Common myeloid progenitor, CD34-positive (primary cell): ENCODE data around the gene RFPL3.

Source experiments
- CTCF ChIA-PET: fragments of 350-600 bp; sonication (Branson Sonifier 250); formaldehyde crosslinking; loops from one replicate; lab custom pipeline; 2021; ENCODE audit warnings: antibody characterized with exemption; lab: Charles Lee
- POLR2A ChIA-PET: fragments of 350-600 bp; sonication (Branson Sonifier 250); formaldehyde crosslinking; loops from one replicate; lab custom pipeline; 2021; ENCODE audit warnings: antibody characterized with exemption; lab: Charles Lee
- DNase-seq, 3 donors: peaks; one replicate each; pipeline versions ENCODE4 v3.0.0 to v3.0.0-alpha.2; 2013
- H3K27ac ChIP-seq, 2 experiments: 1 replicate in 1 of 2; 2 replicates in 1 of 2; pipeline ENCODE4 v1.7.0; 2013; ENCODE audit warnings: inconsistent platforms in 2 of 2, low read length in 2 of 2, mild to moderate bottlenecking in 2 of 2, low read depth in 1 of 2, moderate library complexity in 1 of 2; ENCODE audit not compliant: severe bottlenecking in 2 of 2, insufficient read depth in 1 of 2, poor library complexity in 1 of 2
- H3K27me3 ChIP-seq, 5 experiments: replicated peaks in 2 of 5; 1 replicate in 3 of 5; 2 replicates in 2 of 5; pipeline versions ENCODE4 v1.6.1 to v1.7.0; 2013; ENCODE audit warnings: low read length in 4 of 5, mild to moderate bottlenecking in 2 of 5, moderate library complexity in 2 of 5, inconsistent platforms in 1 of 5; ENCODE audit not compliant: insufficient read depth in 5 of 5, control insufficient read depth in 4 of 5
- H3K36me3 ChIP-seq, 4 experiments: 1 replicate in 2 of 4; 2 replicates in 2 of 4; pipeline versions ENCODE4 v1.6.1 to v1.7.0; 2013; ENCODE audit warnings: low read length in 3 of 4, control low read depth in 1 of 4, mild to moderate bottlenecking in 1 of 4; ENCODE audit not compliant: control insufficient read depth in 4 of 4, insufficient read depth in 4 of 4
- H3K4me1 ChIP-seq, 4 experiments: 1 replicate in 3 of 4; 2 replicates in 1 of 4; pipeline versions ENCODE4 v1.6.1 to v1.7.1; 2013; ENCODE audit warnings: low read length in 3 of 4, mild to moderate bottlenecking in 3 of 4, control low read depth in 1 of 4, inconsistent platforms in 1 of 4, moderate library complexity in 1 of 4; ENCODE audit not compliant: control insufficient read depth in 4 of 4, insufficient read depth in 4 of 4; ENCODE audit errors: control extremely low read depth in 1 of 4
- H3K4me3 ChIP-seq, 7 experiments: 1 replicate in 4 of 7; 2 replicates in 3 of 7; pipeline versions ENCODE4 v1.5.1 to v1.7.0; 2013; ENCODE audit warnings: mild to moderate bottlenecking in 7 of 7, low read length in 6 of 7, moderate library complexity in 6 of 7, inconsistent platforms in 2 of 7, low read depth in 2 of 7, control low read depth in 1 of 7; ENCODE audit not compliant: insufficient read depth in 4 of 7, control insufficient read depth in 1 of 7; ENCODE audit errors: extremely low read depth in 1 of 7
- H3K9me3 ChIP-seq, 5 experiments: 1 replicate in 4 of 5; 2 replicates in 1 of 5; pipeline versions ENCODE4 v1.6.1 to v1.7.1; 2013; ENCODE audit warnings: low read length in 4 of 5, mild to moderate bottlenecking in 2 of 5, inconsistent platforms in 1 of 5, low read depth in 1 of 5, moderate library complexity in 1 of 5; ENCODE audit not compliant: control insufficient read depth in 4 of 5, insufficient read depth in 2 of 5; ENCODE audit errors: control extremely low read depth in 1 of 5
- whole genome bisulfite sequencing: methylation state at CpG from one replicate; pipeline ENCODE4 v1.1.5; 2013; ENCODE audit not compliant: insufficient coverage; 5-methylcytosine and 5-hydroxymethylcytosine counted together

The RFPL3 gene

GRCh38 chr22:32409977-32410376, 52.3 kb downstream of the RFPL3 start:
- no peak for DNase-seq
- POLR2A ChIA-PET, result interaction anchor here (0.6 kb wide), 1 partner anchor 1443 kb away, joined by 3 read pairs; no protein-coding TSS in a partner anchor
- Histone ChIP-seq H3K9me3 (no peaks in the 10 kb centered on the region), H3K27me3 (no peaks in the 10 kb centered on the region), H3K27ac (peak overlapping the region in 1 of 2 experiments; percentile 8), H3K4me3 (no peak overlapping the region), H3K4me1 (peaks cover 11 to 25% (median 16%) of the 10 kb centered on the region in 4 experiments), H3K36me3 (peaks cover 7 to 36% (median 27%) of the 10 kb centered on the region in 4 experiments)
- WGBS, result 100% methylated on average over 5 of the region's 9 CpGs
- CTCF ChIA-PET, result interaction anchor here (0.8 to 1.8 kb wide), 3 partner anchors 11 to 63 kb away, joined by 4 to 13 read pairs (median 5); no protein-coding TSS in a partner anchor

GRCh38 chr22:32410459-32410858, 52.8 kb downstream of the RFPL3 start:
- WGBS, result 100% methylated on average over 2 of the region's 4 CpGs
- H3K4me1 ChIP-seq, result peaks cover 11 to 25% (median 16%) of the 10 kb centered on the region in 4 experiments
- peak overlapping the region in 1 of 2 experiments; percentile 87 for H3K27ac ChIP-seq
- no peaks in the 10 kb centered on the region for H3K9me3 ChIP-seq
- H3K36me3 ChIP-seq, result peaks cover 7 to 32% (median 23%) of the 10 kb centered on the region in 4 experiments
- DNase-seq, result peak in 2 of 3 donors; percentile 4 to 8
- POLR2A ChIA-PET, result no interaction called here
- CTCF ChIA-PET, result interaction anchor here (1.6 kb wide), 1 partner anchor 63 kb away, joined by 5 read pairs; no protein-coding TSS in a partner anchor
- H3K27me3 ChIP-seq, result no peaks in the 10 kb centered on the region
- H3K4me3 ChIP-seq, result peak overlapping the region in 3 of 7 experiments; percentile 98 to 99 (median 99)
